ENCODE measurements around the gene DENND1B.

The DENND1B gene

DNA sequence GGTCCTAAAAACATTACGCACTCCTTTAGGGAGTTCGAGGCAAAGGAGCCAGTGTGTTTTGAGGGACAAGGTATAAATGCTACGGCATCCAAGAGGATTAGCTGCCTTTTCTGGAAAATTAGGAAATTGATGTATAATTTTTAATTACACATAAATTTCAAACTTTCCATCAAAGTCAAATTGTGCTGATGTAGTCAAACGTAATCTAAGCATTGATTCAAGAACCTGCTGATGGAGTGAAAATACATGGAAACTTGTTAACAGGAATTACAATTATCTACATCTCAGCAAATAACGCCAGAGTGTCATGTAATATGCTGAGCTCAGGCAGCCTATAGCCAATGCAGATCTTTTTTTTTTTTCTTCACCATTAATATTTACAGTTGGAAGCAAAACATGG is 312.7 kb downstream of the DENND1B start:
- DNase-seq: no peak
